Measurements from ENCODE around the gene SLC35A3. TPM values are rescaled to one million over a fixed set of nuclear protein-coding genes. Genes with fewer than 3 reads are reported as not detected.
A peak's percentile ranks its signal among the peaks of the same experiment; 100 is the strongest.
"Not testable (repeated sequence)": the region's sequence is repeated elsewhere in the genome, so short reads cannot be mapped to it uniquely, and the experiment has no call there.

The SLC35A3 gene
- total RNA-seq, 1 donor from 2014 or later = 38.9 TPM

DNA sequence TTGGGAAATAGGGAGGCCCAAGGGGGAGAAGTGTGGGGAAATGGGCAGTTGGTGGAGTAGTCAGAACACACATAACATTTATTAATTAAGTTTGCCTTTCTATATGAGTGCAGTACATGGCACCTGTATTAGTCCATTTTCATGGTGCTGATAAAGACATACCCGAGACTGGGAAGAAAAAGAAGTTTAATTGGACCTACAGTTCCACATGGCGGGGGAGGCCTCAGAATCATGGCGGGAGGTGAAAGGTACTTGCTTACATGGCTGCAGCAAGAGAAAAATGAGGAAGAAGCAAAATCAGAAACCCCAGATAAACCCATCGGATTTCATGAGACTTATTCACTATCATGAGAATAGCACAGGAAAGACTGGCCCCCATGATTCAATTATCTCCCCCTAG is 1.6 kb upstream of the SLC35A3 start:
- DNase-seq (ENCODE audit: low spot score) = no peak
- Histone ChIP-seq H3K4me2 (no peak overlapping the region), H3K27me3 (no peaks in the 10 kb centered on the region), H3K4me1 (peaks cover 6% of the 10 kb centered on the region), H3K9me3 (ENCODE audit: low read depth) (no peaks in the 10 kb centered on the region), H3F3A (ENCODE audit: low read depth) (peaks cover 8% of the 10 kb centered on the region), H3K36me3 (no peaks in the 10 kb centered on the region), H3K27ac (no peak overlapping the region), H3K9ac (no peak overlapping the region), H4K20me1 (ENCODE audit: low read depth) (no peaks in the 10 kb centered on the region), H2AFZ (replicated peaks) (no peak overlapping the region), H3K4me3 (no peak overlapping the region), H3K79me2 (ENCODE audit: low read depth) (peaks cover 28% of the 10 kb centered on the region)
- Mint-ChIP-seq H3K4me3 (peak overlapping the region; percentile 100), H3K27me3 (ENCODE audit: insufficient read depth, low read depth) (peaks cover 8% of the 10 kb centered on the region), H3K27ac (no peak overlapping the region), H3K4me1 (peaks cover 18% of the 10 kb centered on the region), H3K36me3 (no peaks in the 10 kb centered on the region), H3K9me3 (no peaks in the 10 kb centered on the region)
- TF ChIP-seq EZH2 (IDR thresholded peaks at IDR 0.05) (no peak), EZH2phosphoT487 (IDR thresholded peaks at IDR 0.05) (no peak)
- TF ChIP-seq, protein P1, sequence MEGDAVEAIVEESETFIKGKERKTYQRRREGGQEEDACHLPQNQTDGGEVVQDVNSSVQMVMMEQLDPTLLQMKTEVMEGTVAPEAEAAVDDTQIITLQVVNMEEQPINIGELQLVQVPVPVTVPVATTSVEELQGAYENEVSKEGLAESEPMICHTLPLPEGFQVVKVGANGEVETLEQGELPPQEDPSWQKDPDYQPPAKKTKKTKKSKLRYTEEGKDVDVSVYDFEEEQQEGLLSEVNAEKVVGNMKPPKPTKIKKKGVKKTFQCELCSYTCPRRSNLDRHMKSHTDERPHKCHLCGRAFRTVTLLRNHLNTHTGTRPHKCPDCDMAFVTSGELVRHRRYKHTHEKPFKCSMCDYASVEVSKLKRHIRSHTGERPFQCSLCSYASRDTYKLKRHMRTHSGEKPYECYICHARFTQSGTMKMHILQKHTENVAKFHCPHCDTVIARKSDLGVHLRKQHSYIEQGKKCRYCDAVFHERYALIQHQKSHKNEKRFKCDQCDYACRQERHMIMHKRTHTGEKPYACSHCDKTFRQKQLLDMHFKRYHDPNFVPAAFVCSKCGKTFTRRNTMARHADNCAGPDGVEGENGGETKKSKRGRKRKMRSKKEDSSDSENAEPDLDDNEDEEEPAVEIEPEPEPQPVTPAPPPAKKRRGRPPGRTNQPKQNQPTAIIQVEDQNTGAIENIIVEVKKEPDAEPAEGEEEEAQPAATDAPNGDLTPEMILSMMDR (IDR thresholded peaks at IDR 0.05) = no peak

DNA sequence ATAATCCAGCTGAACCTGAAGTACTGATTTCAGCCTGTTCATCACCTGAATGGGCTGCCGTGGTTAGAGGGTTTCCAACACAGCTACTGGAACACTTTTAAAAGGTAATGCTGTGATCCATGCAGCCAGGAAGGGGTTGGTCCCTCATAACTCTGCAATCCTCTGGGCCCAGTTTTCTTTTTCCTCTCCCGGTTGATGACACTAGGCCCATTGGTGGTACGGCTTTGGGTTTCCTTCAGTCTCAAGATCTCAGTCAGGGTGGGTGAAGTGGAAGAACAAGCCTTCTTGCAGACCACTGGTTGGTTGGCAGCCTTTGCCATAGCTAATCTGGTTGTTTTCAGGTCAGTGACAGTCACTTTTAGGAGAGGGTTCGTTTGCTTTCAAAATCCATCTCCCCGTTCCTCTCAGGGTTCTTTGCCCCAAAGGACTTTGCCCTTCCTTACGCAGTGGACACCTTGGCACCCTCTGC is 502 bp upstream of the SLC35A3 start:
- peak overlapping the region; percentile 48 for H3K9ac ChIP-seq
- TF ChIP-seq, protein P1 (IDR thresholded peaks at IDR 0.05) = no peak
- TF ChIP-seq EZH2 (IDR thresholded peaks at IDR 0.05) (no peak), EZH2phosphoT487 (IDR thresholded peaks at IDR 0.05) (no peak)
- H3K4me1 ChIP-seq = peaks cover 6% of the 10 kb centered on the region
- H3K36me3 ChIP-seq = no peaks in the 10 kb centered on the region
- peaks cover 32% of the 10 kb centered on the region for H3K79me2 ChIP-seq (ENCODE audit: low read depth)
- no peaks in the 10 kb centered on the region for H4K20me1 ChIP-seq (ENCODE audit: low read depth)
- H3K27me3 ChIP-seq = no peaks in the 10 kb centered on the region
- no peaks in the 10 kb centered on the region for H3K36me3 Mint-ChIP-seq
- H3K27ac Mint-ChIP-seq = peak overlapping the region; percentile 78
- H3K4me3 ChIP-seq = peak overlapping the region; percentile 87
- H3F3A ChIP-seq (ENCODE audit: low read depth) = peaks cover 8% of the 10 kb centered on the region
- H3K4me2 ChIP-seq = peak overlapping the region; percentile 95
- no peak for DNase-seq (ENCODE audit: low spot score)
- peaks cover 8% of the 10 kb centered on the region for H3K27me3 Mint-ChIP-seq (ENCODE audit: insufficient read depth, low read depth)
- peak overlapping the region; percentile 100 for H2AFZ ChIP-seq (replicated peaks)
- no peak overlapping the region for H3K27ac ChIP-seq
- no peaks in the 10 kb centered on the region for H3K9me3 ChIP-seq (ENCODE audit: low read depth)
- no peaks in the 10 kb centered on the region for H3K9me3 Mint-ChIP-seq
- H3K4me3 Mint-ChIP-seq = peak overlapping the region; percentile 100
- H3K4me1 Mint-ChIP-seq = peaks cover 18% of the 10 kb centered on the region

DNA sequence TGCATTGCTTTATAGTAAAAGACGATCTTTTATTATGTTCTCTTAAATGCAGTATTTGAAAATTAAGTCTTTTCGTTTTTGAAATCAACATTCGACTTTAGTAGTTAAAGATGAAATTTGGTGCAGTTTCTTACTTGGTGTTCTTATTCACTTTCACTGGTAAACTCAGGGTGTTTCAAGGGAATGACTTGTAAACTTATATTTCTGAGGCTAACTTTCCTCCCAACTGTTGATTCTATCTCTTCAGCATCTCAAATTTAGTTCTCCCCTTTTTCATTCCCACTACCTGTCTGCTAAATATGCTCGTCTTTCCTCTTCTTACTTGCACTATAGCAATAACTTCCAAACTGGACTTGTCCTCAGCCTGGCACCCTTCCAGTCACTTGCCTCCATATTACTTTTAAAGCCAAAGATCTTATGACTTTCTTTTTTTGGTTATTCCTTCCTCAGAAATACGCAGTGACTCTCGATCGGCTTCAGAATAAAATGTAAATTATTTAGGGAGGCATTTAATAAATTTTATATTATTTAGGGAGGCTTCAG is 988 bp downstream of the SLC35A3 start:
- Histone ChIP-seq H3K4me2 (peak overlapping the region; percentile 95), H3K27ac (no peak overlapping the region), H3K79me2 (ENCODE audit: low read depth) (peaks cover 32% of the 10 kb centered on the region), H3F3A (ENCODE audit: low read depth) (peaks cover 8% of the 10 kb centered on the region), H3K4me1 (peaks cover 6% of the 10 kb centered on the region), H3K9me3 (ENCODE audit: low read depth) (no peaks in the 10 kb centered on the region), H3K27me3 (no peaks in the 10 kb centered on the region), H4K20me1 (ENCODE audit: low read depth) (no peaks in the 10 kb centered on the region), H3K36me3 (no peaks in the 10 kb centered on the region), H3K4me3 (peak overlapping the region; percentile 87), H3K9ac (peak overlapping the region; percentile 48), H2AFZ (replicated peaks) (peak overlapping the region; percentile 100)
- Mint-ChIP-seq H3K4me3 (peak overlapping the region; percentile 100), H3K9me3 (no peaks in the 10 kb centered on the region), H3K27me3 (ENCODE audit: insufficient read depth, low read depth) (peaks cover 8% of the 10 kb centered on the region), H3K27ac (no peak overlapping the region), H3K4me1 (peaks cover 18% of the 10 kb centered on the region), H3K36me3 (peaks cover 3% of the 10 kb centered on the region)
- no peak for DNase-seq (ENCODE audit: low spot score)
- TF ChIP-seq EZH2 (IDR thresholded peaks at IDR 0.05) (no peak), EZH2phosphoT487 (IDR thresholded peaks at IDR 0.05) (no peak)
- TF ChIP-seq, protein P1 (IDR thresholded peaks at IDR 0.05) = no peak

- not testable (repeated sequence) for H3K4me2 ChIP-seq
Observed at GRCh38 chr1:99972066-99972465, 2.3 kb downstream of the SLC35A3 start.

More at GRCh38 chr1:99972066-99972465, 2.3 kb downstream of the SLC35A3 start:
- not testable (repeated sequence) for H3K27ac Mint-ChIP-seq; DNase-seq (ENCODE audit: low spot score); H2AFZ ChIP-seq (replicated peaks); H3K36me3 ChIP-seq; H3K36me3 Mint-ChIP-seq; H4K20me1 ChIP-seq (ENCODE audit: low read depth); H3K4me3 Mint-ChIP-seq; H3K9me3 Mint-ChIP-seq; H3K4me3 ChIP-seq; H3K9ac ChIP-seq; H3K4me1 ChIP-seq; H3K27me3 ChIP-seq; H3K27me3 Mint-ChIP-seq (ENCODE audit: insufficient read depth, low read depth); H3F3A ChIP-seq (ENCODE audit: low read depth); H3K27ac ChIP-seq; H3K9me3 ChIP-seq (ENCODE audit: low read depth)
- peaks cover 32% of the 10 kb centered on the region for H3K79me2 ChIP-seq (ENCODE audit: low read depth)
- peaks cover 18% of the 10 kb centered on the region for H3K4me1 Mint-ChIP-seq

Data from neural progenitor cell (in vitro differentiated cells).